ENCODE data around the gene PRTFDC1.

Gene PRTFDC1

DNA sequence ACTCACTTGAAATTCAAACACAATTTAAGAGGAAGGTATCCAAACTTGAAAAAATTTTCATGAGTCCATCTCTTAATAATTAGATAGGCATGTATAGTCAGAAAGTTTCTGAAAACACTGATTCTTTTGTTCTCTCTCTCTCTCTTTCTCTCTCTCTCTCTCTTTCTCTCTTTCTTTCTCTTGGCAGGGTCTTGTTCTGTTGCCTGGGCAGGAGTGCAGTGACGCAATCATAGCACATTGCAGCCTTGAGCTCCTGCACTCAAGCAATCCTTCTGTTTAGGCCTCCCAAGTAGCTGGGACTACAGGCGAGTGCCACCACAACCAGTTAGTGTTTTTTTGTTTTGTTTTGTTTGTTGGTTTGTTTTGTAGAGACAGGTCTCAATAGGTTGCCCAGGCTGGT is 59.3 kb downstream of the PRTFDC1 start:
- TF ChIP-seq, protein P1, sequence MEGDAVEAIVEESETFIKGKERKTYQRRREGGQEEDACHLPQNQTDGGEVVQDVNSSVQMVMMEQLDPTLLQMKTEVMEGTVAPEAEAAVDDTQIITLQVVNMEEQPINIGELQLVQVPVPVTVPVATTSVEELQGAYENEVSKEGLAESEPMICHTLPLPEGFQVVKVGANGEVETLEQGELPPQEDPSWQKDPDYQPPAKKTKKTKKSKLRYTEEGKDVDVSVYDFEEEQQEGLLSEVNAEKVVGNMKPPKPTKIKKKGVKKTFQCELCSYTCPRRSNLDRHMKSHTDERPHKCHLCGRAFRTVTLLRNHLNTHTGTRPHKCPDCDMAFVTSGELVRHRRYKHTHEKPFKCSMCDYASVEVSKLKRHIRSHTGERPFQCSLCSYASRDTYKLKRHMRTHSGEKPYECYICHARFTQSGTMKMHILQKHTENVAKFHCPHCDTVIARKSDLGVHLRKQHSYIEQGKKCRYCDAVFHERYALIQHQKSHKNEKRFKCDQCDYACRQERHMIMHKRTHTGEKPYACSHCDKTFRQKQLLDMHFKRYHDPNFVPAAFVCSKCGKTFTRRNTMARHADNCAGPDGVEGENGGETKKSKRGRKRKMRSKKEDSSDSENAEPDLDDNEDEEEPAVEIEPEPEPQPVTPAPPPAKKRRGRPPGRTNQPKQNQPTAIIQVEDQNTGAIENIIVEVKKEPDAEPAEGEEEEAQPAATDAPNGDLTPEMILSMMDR (IDR thresholded peaks at IDR 0.05): no peak

DNA sequence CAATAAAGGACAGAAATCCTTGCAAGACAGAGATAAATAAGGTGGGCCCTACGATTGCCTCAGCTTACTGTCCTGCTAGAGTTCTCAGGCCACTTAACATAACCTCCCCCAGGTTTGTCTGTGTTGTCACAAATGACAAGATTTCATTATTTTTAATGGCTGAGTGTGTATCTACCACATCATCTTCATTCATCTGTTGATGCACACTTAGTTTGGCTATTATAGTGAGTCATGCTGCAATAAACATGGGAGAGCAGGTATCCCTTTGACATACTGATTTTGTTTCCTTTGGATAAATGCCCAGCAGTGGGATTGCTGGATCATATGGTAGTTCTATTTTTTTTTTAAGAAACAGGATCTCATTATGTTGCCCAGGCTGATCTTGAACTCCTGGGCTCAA is 60.6 kb downstream of the PRTFDC1 start:
- TF ChIP-seq, protein P1 (IDR thresholded peaks at IDR 0.05): no peak

DNA sequence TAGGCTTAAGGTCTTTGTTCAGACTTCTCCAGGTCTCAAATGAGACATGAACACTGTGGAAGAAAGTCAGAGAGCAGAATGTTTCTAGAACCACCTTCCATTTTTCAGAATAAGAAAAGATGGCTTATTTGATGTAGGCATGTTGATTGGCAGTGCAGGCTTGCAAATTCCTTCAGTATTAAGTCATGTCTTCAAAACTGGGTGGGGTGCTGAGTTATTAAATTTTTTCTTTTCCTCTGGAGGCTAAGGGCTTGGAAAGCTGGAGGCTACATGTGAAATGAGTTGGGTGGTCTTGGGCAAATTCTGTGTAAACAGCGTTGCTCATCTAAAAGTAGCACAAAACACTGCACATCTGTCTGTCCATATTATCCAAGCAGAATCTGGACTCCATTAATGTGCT is 62.8 kb downstream of the PRTFDC1 start:
- TF ChIP-seq, protein P1 (IDR thresholded peaks at IDR 0.05): no peak

DNA sequence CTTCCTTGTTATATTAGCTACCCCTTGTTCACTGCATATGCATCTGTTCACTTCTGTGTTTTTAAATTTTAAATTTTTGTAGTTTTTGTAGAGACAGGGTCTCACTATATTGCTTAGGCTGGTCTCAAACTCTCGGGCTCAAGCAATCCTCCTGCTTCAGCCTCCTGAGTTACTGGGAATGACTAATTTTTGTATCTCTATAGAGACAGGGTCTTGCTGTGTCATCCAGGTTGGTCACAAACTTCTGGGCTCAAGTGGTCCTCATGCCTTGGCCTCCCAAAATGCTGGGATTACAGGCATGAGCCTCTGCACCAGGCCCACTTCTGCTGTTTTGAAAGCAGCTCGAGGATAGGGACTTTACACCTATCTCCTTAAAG is 64.6 kb downstream of the PRTFDC1 start:
- TF ChIP-seq, protein P1 (IDR thresholded peaks at IDR 0.05): no peak

DNA sequence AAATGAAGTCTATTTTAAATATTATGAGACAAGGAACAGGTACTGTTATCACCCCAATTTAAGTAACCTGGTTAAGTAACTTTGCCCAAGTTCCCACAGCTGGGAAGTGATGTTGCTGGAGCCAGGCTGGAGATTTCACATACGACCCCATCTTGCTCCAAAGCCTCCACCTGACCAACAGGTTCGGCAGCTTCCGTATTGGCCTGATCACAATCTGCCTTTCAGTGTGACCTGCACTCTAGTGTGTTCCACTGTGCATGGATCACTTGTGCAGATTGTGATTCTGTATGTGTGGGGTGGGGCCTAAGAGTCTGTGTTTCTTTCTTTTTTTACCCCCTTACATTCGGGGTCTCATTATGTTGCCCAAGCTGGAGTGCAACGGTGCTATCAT is 66.1 kb downstream of the PRTFDC1 start:
- TF ChIP-seq, protein P1 (IDR thresholded peaks at IDR 0.05): no peak

DNA sequence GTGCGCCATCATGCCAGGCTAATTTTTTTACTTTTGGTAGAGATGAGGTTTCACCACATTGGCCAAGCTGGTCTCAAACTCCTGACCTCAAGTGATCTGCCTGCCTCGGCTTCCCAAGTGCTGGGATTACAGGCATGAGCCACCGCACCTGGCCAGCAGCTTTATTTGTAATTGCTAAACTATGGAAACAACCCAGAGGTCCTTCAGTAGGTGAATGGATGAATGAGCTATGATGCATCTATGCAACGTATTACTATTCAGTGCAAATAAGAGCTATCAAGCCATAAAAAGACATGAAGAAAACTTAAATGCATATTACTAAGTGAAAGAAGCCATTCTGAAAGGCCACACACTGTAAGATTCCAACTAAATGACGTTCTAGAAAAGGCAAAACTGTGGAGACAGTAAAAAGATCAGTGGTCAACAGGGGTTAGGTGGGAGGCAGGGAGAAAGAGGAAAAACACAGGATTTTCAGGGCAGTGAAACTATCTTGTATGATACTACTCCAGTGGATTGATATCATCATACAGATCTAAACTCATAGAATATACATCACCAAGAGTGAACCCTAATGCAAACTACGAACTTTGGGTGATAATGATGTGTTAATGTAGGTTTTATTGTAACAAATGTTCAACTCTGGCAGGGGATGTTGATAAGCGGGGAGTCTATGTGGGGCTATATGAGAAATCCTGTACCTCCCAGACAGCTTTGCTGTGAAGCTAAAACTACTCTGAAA is 66.7 kb downstream of the PRTFDC1 start:
- TF ChIP-seq, protein P1 (IDR thresholded peaks at IDR 0.05): no peak

DNA sequence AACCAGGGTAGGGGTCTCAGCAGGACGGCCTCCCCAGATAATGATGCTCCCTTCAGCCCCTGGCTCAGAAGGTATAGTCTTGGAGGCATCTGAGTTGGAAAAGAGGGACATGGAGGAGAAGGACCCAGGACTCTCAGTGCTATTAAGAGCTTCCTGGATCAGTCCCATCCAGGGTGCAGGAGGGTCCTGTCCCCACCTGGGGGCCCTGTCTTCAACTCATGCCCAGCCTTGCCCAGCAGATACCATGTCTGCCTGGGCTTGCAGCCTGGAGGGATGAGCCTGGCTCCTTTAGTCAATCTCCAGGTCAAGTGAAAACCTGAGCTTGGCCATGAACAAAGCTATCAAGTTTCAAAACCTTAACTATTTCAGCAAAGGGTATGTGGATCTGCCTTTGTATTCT is 67.6 kb downstream of the PRTFDC1 start:
- TF ChIP-seq, protein P1 (IDR thresholded peaks at IDR 0.05): no peak

DNA sequence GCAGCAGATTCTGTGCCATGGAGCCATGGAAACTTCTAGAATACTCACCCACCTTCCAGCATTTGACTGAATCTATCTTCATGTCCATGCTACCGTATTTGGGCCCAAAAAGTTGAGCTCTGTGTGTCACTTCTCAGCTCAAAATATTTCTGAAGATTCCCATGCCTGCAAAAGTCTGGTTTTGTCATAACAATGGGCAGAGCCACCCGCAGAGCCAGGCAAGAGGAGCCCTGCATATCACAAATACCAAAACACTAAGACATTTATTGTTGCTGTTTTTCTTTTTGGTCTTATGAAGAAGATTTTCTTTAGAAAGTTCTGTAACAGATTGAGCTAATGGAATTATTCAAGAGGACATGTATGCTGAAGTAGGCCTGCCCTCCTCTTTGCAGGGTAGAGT is 68.1 kb downstream of the PRTFDC1 start:
- TF ChIP-seq, protein P1 (IDR thresholded peaks at IDR 0.05): no peak

Measured in LNCAP (cell line).